ENCODE measurements around the gene MYOF. TPM values are rescaled to one million over a fixed set of nuclear protein-coding genes. Genes with fewer than 3 reads are reported as not detected.

The MYOF gene
- total and polyA plus RNA-seq, 2 donors (not counting 1 experiment from before 2014, with no cell fraction given) = 298 to 314 TPM

GRCh38 chr10:93369588-93370164 is 112.5 kb downstream of the MYOF start:
- Histone ChIP-seq H3K9me3 (ENCODE audit: control insufficient read depth, insufficient read depth, low read depth, low read length) (no peaks in the 10 kb centered on the region), H3K4me3 (replicated peaks in 1 of 4; ENCODE audit: control extremely low read depth in 1 of 4, insufficient read depth in 1 of 4, low read depth in 3 of 4, low read length in 4 of 4) (no peak overlapping the region), H3K36me3 (ENCODE audit: control insufficient read depth, insufficient read depth, low read length) (peaks cover 36% of the 10 kb centered on the region), H3K9ac (ENCODE audit: insufficient read depth, low read length) (no peak overlapping the region), H3K79me2 (ENCODE audit: control insufficient read depth, insufficient read depth, low read length) (no peaks in the 10 kb centered on the region), H3K27ac (ENCODE audit: insufficient read depth, low read length) (no peak overlapping the region), H3K27me3 (ENCODE audit: control insufficient read depth, insufficient read depth, low read length) (no peaks in the 10 kb centered on the region), H3K4me2 (ENCODE audit: extremely low read depth, insufficient read depth, low read length) (no peak overlapping the region), H3K4me1 (ENCODE audit: control insufficient read depth, extremely low read depth, insufficient read depth, low read length) (no peaks in the 10 kb centered on the region), H4K20me1 (ENCODE audit: control insufficient read depth, extremely low read depth, insufficient read depth, low read length) (no peaks in the 10 kb centered on the region), H2AFZ (ENCODE audit: low read length) (no peak overlapping the region)
- DNase-seq (ENCODE audit: low read depth in 2 of 2) = no peak
- TF ChIP-seq CTCF (conservative IDR thresholded peaks at IDR 0.05 in 1 of 2, IDR thresholded peaks at IDR 0.05 in 1 of 2; ENCODE audit: low read depth in 1 of 2, low read length in 2 of 2) = no peak
- no peak for TF ChIP-seq EZH2 (IDR thresholded peaks at IDR 0.05; ENCODE audit: low read length, missing control alignments)

GRCh38 chr10:93368210-93368609 is 113.9 kb downstream of the MYOF start:
- H3K4me3 ChIP-seq (replicated peaks in 1 of 4; ENCODE audit: control extremely low read depth in 1 of 4, insufficient read depth in 1 of 4, low read depth in 3 of 4, low read length in 4 of 4) = no peak overlapping the region
- no peak overlapping the region for H3K9ac ChIP-seq (ENCODE audit: insufficient read depth, low read length)
- peaks cover 41% of the 10 kb centered on the region for H3K36me3 ChIP-seq (ENCODE audit: control insufficient read depth, insufficient read depth, low read length)
- H3K27ac ChIP-seq (ENCODE audit: insufficient read depth, low read length) = no peak overlapping the region
- no peaks in the 10 kb centered on the region for H4K20me1 ChIP-seq (ENCODE audit: control insufficient read depth, extremely low read depth, insufficient read depth, low read length)
- H3K4me2 ChIP-seq (ENCODE audit: extremely low read depth, insufficient read depth, low read length) = no peak overlapping the region
- TF ChIP-seq CTCF (conservative IDR thresholded peaks at IDR 0.05 in 1 of 2, IDR thresholded peaks at IDR 0.05 in 1 of 2; ENCODE audit: low read depth in 1 of 2, low read length in 2 of 2) (no peak), EZH2 (IDR thresholded peaks at IDR 0.05; ENCODE audit: low read length, missing control alignments) (no peak)
- no peaks in the 10 kb centered on the region for H3K27me3 ChIP-seq (ENCODE audit: control insufficient read depth, insufficient read depth, low read length)
- H3K9me3 ChIP-seq (ENCODE audit: control insufficient read depth, insufficient read depth, low read depth, low read length) = no peaks in the 10 kb centered on the region
- no peaks in the 10 kb centered on the region for H3K79me2 ChIP-seq (ENCODE audit: control insufficient read depth, insufficient read depth, low read length)
- no peaks in the 10 kb centered on the region for H3K4me1 ChIP-seq (ENCODE audit: control insufficient read depth, extremely low read depth, insufficient read depth, low read length)
- no peak overlapping the region for H2AFZ ChIP-seq (ENCODE audit: low read length)
- DNase-seq (ENCODE audit: low read depth in 2 of 2) = peak in 1 of 2 donors; percentile 36

GRCh38 chr10:93367664-93368063 is 114.5 kb downstream of the MYOF start:
- H3K9ac ChIP-seq (ENCODE audit: insufficient read depth, low read length) = no peak overlapping the region
- no peaks in the 10 kb centered on the region for H3K9me3 ChIP-seq (ENCODE audit: control insufficient read depth, insufficient read depth, low read depth, low read length)
- no peaks in the 10 kb centered on the region for H3K79me2 ChIP-seq (ENCODE audit: control insufficient read depth, insufficient read depth, low read length)
- no peaks in the 10 kb centered on the region for H4K20me1 ChIP-seq (ENCODE audit: control insufficient read depth, extremely low read depth, insufficient read depth, low read length)
- no peak overlapping the region for H3K27ac ChIP-seq (ENCODE audit: insufficient read depth, low read length)
- peaks cover 37% of the 10 kb centered on the region for H3K36me3 ChIP-seq (ENCODE audit: control insufficient read depth, insufficient read depth, low read length)
- H2AFZ ChIP-seq (ENCODE audit: low read length) = no peak overlapping the region
- no peak for DNase-seq (ENCODE audit: low read depth in 2 of 2)
- no peaks in the 10 kb centered on the region for H3K4me1 ChIP-seq (ENCODE audit: control insufficient read depth, extremely low read depth, insufficient read depth, low read length)
- H3K27me3 ChIP-seq (ENCODE audit: control insufficient read depth, insufficient read depth, low read length) = no peaks in the 10 kb centered on the region
- TF ChIP-seq CTCF (conservative IDR thresholded peaks at IDR 0.05 in 1 of 2, IDR thresholded peaks at IDR 0.05 in 1 of 2; ENCODE audit: low read depth in 1 of 2, low read length in 2 of 2) = no peak
- no peak overlapping the region for H3K4me2 ChIP-seq (ENCODE audit: extremely low read depth, insufficient read depth, low read length)
- no peak overlapping the region for H3K4me3 ChIP-seq (replicated peaks in 1 of 4; ENCODE audit: control extremely low read depth in 1 of 4, insufficient read depth in 1 of 4, low read depth in 3 of 4, low read length in 4 of 4)
